SK-N-DZ (cell line): ENCODE measurements around the gene PLCB2.
A peak's percentile ranks its signal among the peaks of the same experiment; 100 is the strongest.

Experiments
- DNase-seq: peaks from one replicate; pipeline ENCODE4 v3.0.0-alpha.2; 2015; ENCODE audit warnings: low spot score

Gene PLCB2

GRCh38 chr15:40303576-40303975 is 4.2 kb downstream of the PLCB2 start:
- DNase-seq, result no peak

GRCh38 chr15:40302981-40303380 is 4.8 kb downstream of the PLCB2 start:
- DNase-seq, result no peak

- DNase-seq, result no peak
Measured at GRCh38 chr15:40302288-40302886, 5.3 kb downstream of the PLCB2 start.

GRCh38 chr15:40301467-40302179 is 6.1 kb downstream of the PLCB2 start:
- DNase-seq, result peak; percentile 57

GRCh38 chr15:40300771-40301170 is 7.0 kb downstream of the PLCB2 start:
- DNase-seq, result no peak

GRCh38 chr15:40300367-40300766 is 7.4 kb downstream of the PLCB2 start:
- no peak for DNase-seq

GRCh38 chr15:40298216-40298935 is 9.4 kb downstream of the PLCB2 start:
- DNase-seq, result no peak

- DNase-seq, result no peak
Measured at GRCh38 chr15:40297356-40297755, 10.4 kb downstream of the PLCB2 start.

GRCh38 chr15:40296561-40297230 is 11.0 kb downstream of the PLCB2 start:
- no peak for DNase-seq

- no peak for DNase-seq
Measured at GRCh38 chr15:40295877-40296560, 11.7 kb downstream of the PLCB2 start.

- no peak for DNase-seq
Measured at GRCh38 chr15:40295297-40295696, 12.4 kb downstream of the PLCB2 start.

- DNase-seq, result no peak
Measured at GRCh38 chr15:40293905-40294895, 13.5 kb downstream of the PLCB2 start.

GRCh38 chr15:40293006-40293405 is 14.7 kb downstream of the PLCB2 start:
- no peak for DNase-seq

- DNase-seq, result no peak
Measured at GRCh38 chr15:40292246-40292645, 15.5 kb downstream of the PLCB2 start.

- DNase-seq, result peak; percentile 69
Measured at GRCh38 chr15:40290918-40291574, 16.7 kb downstream of the PLCB2 start.

- DNase-seq, result no peak
Measured at GRCh38 chr15:40290545-40290917, 17.2 kb downstream of the PLCB2 start.

GRCh38 chr15:40289140-40289775 is 18.5 kb downstream of the PLCB2 start:
- no peak for DNase-seq

- no peak for DNase-seq
Measured at GRCh38 chr15:40287968-40288367, 19.8 kb downstream of the PLCB2 start.

- DNase-seq, result no peak
Measured at GRCh38 chr15:40287505-40287904, 20.2 kb downstream of the PLCB2 start.
